Ovary (tissue), 3 donors: ENCODE results near the gene SOCS4.

Source experiments
- EP300 ChIP-seq: sonication (generic); formaldehyde crosslinking; IDR thresholded peaks from one replicate; pipeline ENCODE4 v1.6.1; 2017; ENCODE audit warnings: antibody characterized with exemption
- POLR2A ChIP-seq: fragments of 450-650 bp; IDR thresholded peaks from one replicate; pipeline ENCODE4 v1.6.1; 2017; ENCODE audit warnings: antibody characterized with exemption, mild to moderate bottlenecking, moderate library complexity
- TF ChIP-seq, protein P1 (sequence below), 3 donors: fragments of 450-650 bp in 2 of 3; fragments of 200-600 bp in 1 of 3; IDR thresholded peaks; one replicate each; pipeline versions ENCODE4 v1.5.1 to v1.8.0; 2016 to 2022; ENCODE audit warnings: antibody characterized with exemption in 3 of 3, mild to moderate bottlenecking in 1 of 3
- donor health status: DM: no; HTN: no; CAD: no.

DNA sequence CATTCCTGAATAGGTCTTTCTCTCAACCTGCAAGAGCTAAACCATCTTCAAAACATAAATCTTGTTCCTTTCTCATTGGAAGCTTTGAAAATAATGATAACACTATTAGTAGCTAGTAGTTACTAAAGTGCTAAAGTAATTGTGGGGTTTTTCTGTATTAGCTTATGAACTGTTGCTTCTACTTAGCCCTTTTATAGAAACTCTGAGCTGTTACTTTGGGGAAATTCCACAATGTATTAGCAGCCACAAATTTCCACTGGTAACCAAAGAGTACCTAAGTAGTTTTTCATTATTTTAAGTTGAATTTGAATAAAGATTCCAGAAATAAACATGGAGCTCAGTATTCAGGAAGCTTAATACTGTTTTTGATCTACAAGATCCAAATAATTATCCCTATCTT lies 18.1 kb downstream of the SOCS4 start:
- TF ChIP-seq, protein P1, sequence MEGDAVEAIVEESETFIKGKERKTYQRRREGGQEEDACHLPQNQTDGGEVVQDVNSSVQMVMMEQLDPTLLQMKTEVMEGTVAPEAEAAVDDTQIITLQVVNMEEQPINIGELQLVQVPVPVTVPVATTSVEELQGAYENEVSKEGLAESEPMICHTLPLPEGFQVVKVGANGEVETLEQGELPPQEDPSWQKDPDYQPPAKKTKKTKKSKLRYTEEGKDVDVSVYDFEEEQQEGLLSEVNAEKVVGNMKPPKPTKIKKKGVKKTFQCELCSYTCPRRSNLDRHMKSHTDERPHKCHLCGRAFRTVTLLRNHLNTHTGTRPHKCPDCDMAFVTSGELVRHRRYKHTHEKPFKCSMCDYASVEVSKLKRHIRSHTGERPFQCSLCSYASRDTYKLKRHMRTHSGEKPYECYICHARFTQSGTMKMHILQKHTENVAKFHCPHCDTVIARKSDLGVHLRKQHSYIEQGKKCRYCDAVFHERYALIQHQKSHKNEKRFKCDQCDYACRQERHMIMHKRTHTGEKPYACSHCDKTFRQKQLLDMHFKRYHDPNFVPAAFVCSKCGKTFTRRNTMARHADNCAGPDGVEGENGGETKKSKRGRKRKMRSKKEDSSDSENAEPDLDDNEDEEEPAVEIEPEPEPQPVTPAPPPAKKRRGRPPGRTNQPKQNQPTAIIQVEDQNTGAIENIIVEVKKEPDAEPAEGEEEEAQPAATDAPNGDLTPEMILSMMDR (IDR thresholded peaks at IDR 0.05), result no peak
- TF ChIP-seq EP300, result no peak
- TF ChIP-seq POLR2A, result no peak
